Measurements from ENCODE around the gene PARP9. TPM values are rescaled to one million over a fixed set of nuclear protein-coding genes. Genes with fewer than 3 reads are reported as not detected.
A peak's percentile ranks its signal among the peaks of the same experiment; 100 is the strongest.

PARP9 gene
- total and polyA plus RNA-seq, 2 of the 8 experiments (the other 6 are each of a cell fraction or from before 2014, with no cell fraction given): 3.7 to 4.5 TPM

DNA sequence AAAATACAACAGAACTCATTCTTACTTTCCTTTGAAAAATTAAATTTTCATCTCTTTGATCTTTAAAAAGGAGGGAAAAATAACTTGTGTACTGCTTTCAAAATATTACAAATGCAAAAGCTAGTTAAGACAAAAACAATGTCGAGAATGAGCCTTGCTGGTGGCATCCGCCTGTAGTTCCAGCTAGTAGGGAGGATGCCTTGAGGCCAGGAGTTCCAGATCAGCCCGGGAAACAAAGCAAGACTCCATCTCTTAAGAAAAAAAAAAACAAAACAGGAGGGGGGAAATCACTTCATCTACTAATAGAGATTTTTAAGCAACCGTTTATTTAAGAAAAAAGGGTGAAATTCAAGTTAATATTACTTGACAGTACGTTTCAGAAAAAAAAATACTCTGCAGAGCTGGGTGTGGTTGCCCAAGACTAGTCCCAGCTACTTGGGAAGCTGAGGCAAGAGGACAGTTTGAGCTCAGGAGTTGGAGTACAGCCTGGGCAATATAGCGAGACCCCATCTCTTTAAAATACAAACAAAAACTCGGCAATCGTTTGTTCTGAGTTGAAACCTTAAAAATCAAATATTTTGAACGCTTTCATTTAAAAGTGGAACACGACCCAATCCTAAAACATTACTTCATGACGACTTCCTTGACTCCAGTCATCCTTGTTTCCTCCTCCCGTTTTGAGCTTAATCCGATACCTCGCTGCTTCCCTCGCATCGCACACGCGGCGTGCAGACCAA, 50.5 kb downstream of the PARP9 start:
- Histone ChIP-seq H3K4me3 (ENCODE audit: extremely low read depth in 1 of 4, insufficient read depth in 2 of 4, low read depth in 3 of 4, low read length in 4 of 4) (peak overlapping the region; percentile 85 to 93 (median 90)), H3K23ac (ENCODE audit: insufficient read length) (no peak overlapping the region), H3K79me1 (ENCODE audit: low read depth, low read length) (peaks cover 2% of the 10 kb centered on the region; the same call in 1 of the 2 replicates), H3K4ac (replicated peaks; ENCODE audit: insufficient read length, low read depth, low read length) (no peak overlapping the region), H2AK5ac (ENCODE audit: low read depth, low read length) (no peak overlapping the region), H3K27me3 (replicated peaks in 1 of 4; ENCODE audit: control insufficient read depth in 3 of 4, extremely low read depth in 1 of 4, insufficient read depth in 3 of 4, low read length in 3 of 4) (no peaks in the 10 kb centered on the region), H3K4me1 (replicated peaks in 1 of 4; ENCODE audit: control insufficient read depth in 3 of 4, insufficient read depth in 4 of 4, low read length in 3 of 4) (peaks cover 0 to 10% (median 2%) of the 10 kb centered on the region in 4 experiments; a peak in 5 of 7 replicates), H2AFZ (ENCODE audit: low read length) (no peak overlapping the region), H3K79me2 (ENCODE audit: control insufficient read depth in 1 of 2, insufficient read depth in 2 of 2, low read length in 2 of 2) (peaks cover 9 to 56% of the 10 kb centered on the region in 2 experiments; a peak in 3 of 4 replicates), H3K9me3 (ENCODE audit: insufficient read depth in 2 of 2, low read depth in 1 of 2, low read length in 1 of 2) (no peaks in the 10 kb centered on the region), H2BK120ac (replicated peaks; ENCODE audit: low read depth, low read length) (no peak overlapping the region), H2BK5ac (ENCODE audit: low read depth, low read length) (no peak overlapping the region), H3K36me3 (ENCODE audit: control insufficient read depth in 2 of 4, insufficient read depth in 4 of 4, low read length in 3 of 4) (no peaks in the 10 kb centered on the region), H2BK12ac (ENCODE audit: low read depth, low read length) (no peak overlapping the region), H3K18ac (ENCODE audit: extremely low read depth, low read length) (no peak overlapping the region), H2BK15ac (ENCODE audit: low read length) (no peak overlapping the region), H3K14ac (ENCODE audit: insufficient read length) (no peak overlapping the region), H4K5ac (ENCODE audit: insufficient read length, low read depth, low read length) (no peak overlapping the region), H3K56ac (replicated peaks; ENCODE audit: insufficient read length, low read depth, low read length) (no peak overlapping the region), H3K23me2 (ENCODE audit: low read depth, low read length) (peaks cover 7% of the 10 kb centered on the region), H4K91ac (replicated peaks; ENCODE audit: insufficient read length, low read length) (no peak overlapping the region), H4K8ac (ENCODE audit: extremely low read depth, insufficient read depth, low read length) (no peak overlapping the region), H2BK20ac (ENCODE audit: low read length) (no peak overlapping the region), H3K4me2 (ENCODE audit: insufficient read depth in 1 of 2, low read depth in 2 of 2, low read length in 2 of 2) (peak overlapping the region; percentile 70 to 83), H3K27ac (ENCODE audit: low read depth, low read length) (no peak overlapping the region), H4K20me1 (replicated peaks in 1 of 2; ENCODE audit: control insufficient read depth in 1 of 2, insufficient read depth in 2 of 2, low read length in 2 of 2) (peaks cover 5 to 13% of the 10 kb centered on the region in 2 experiments), H3K9ac (replicated peaks in 1 of 4; ENCODE audit: extremely low read depth in 1 of 4, low read depth in 3 of 4, low read length in 3 of 4) (peak overlapping the region in 3 of 4 experiments; percentile 39 to 92 (median 49); a peak in 4 of 7 replicates)
- DNase-seq (ENCODE audit: low read depth in 1 of 2, low spot score in 2 of 2): no peak
- TF ChIP-seq SRF (IDR thresholded peaks at IDR 0.05; ENCODE audit: low read depth, low read length): no peak
- no peak for TF ChIP-seq CTBP2 (IDR thresholded peaks at IDR 0.05; ENCODE audit: borderline replicate concordance, insufficient read depth, insufficient read length, low read length)
- TF ChIP-seq POLR2A (IDR thresholded peaks at IDR 0.05; ENCODE audit: control extremely low read depth in 1 of 2, low read depth in 2 of 2, low read length in 2 of 2): no peak
- TF ChIP-seq CBX5 (IDR thresholded peaks at IDR 0.05; ENCODE audit: low read depth, low read length): no peak
- no peak for TF ChIP-seq RFX5 (IDR thresholded peaks at IDR 0.05; ENCODE audit: borderline replicate concordance, low read depth, low read length)
- peak; percentile 59 to 65; a peak in 1 of 4 replicates for TF ChIP-seq SIN3A (conservative IDR thresholded peaks at IDR 0.05 in 1 of 2, IDR thresholded peaks at IDR 0.05 in 1 of 2; ENCODE audit: low read depth in 1 of 2, low read length in 2 of 2)
- TF ChIP-seq TAF7 (optimal IDR thresholded peaks at IDR 0.05; ENCODE audit: borderline replicate concordance, low read depth, low read length): no peak
- TF ChIP-seq MAFK (IDR thresholded peaks at IDR 0.05; ENCODE audit: low read depth, low read length): no peak
- peak; percentile 52; the same call in 1 of the 2 replicates for TF ChIP-seq MAX (IDR thresholded peaks at IDR 0.05)
- TF ChIP-seq YY1 (IDR thresholded peaks at IDR 0.05; ENCODE audit: low read depth, low read length): no peak
- WGBS, 2 experiments (ENCODE audit: extremely low coverage in 1 of 2, insufficient coverage in 1 of 2, insufficient read length in 1 of 2, insufficient replicate concordance in 2 of 2, low coverage in 1 of 2, low lambda C conversion rate in 2 of 2, missing lambda C conversion rate in 1 of 2): 21% methylated on average over 19 of the region's 19 CpGs; no CpG with 5 or more reads in 1 of the 2 experiments
- POLR2A ChIA-PET (ENCODE audit: partially characterized antibody): interaction anchor here (0.7 to 2.5 kb wide), 5 partner anchors 10 to 156 kb away, joined by 3 to 10 read pairs (median 4); partner anchors contain the start of genes DTX3L, PARP9 and WDR5B
- no peak for FAIRE-seq
- CTCF ChIA-PET (ENCODE audit: partially characterized antibody): interaction anchor here (0.6 to 1.2 kb wide), 3 partner anchors 44 to 163 kb away, joined by 3 read pairs; no protein-coding TSS in a partner anchor
